Measurements from ENCODE around the gene TRIM10.

The TRIM10 gene

GRCh38 chr6:30160785-30161531 is at the start of gene TRIM10:
Gene TRIM10 (minus strand): TSS chr6:30161211. CDS start chr6:30160858, 353 bp downstream.
- no peaks in the 10 kb centered on the region for H4K20me1 ChIP-seq (ENCODE audit: insufficient read depth, low read length)
- no peak within 1 kb of the TSS for H3K4me3 ChIP-seq (ENCODE audit: low read length)
- 0 out of 2 replicates have a peak, but pooled peaks cover 5% of the 10 kb centered on the region for H3K27me3 ChIP-seq (replicated peaks; ENCODE audit: insufficient read depth, low read length)
- H3K79me2 ChIP-seq (ENCODE audit: low read length), result no peaks in the 10 kb centered on the region
- H3K9me3 ChIP-seq (replicated peaks; ENCODE audit: insufficient read depth, low read length), result no peaks in the 10 kb centered on the region
- peaks cover 4% of the 10 kb centered on the region; the same call in 1 of the 2 replicates for H3F3A ChIP-seq (ENCODE audit: insufficient read depth, low read length)
- no peak within 1 kb of the TSS for H3K4me2 ChIP-seq (ENCODE audit: low read depth, low read length)
- no peak for DNase-seq
- H3K27ac ChIP-seq (ENCODE audit: low read length), result no peak within 1 kb of the TSS
- H3K9me2 ChIP-seq (replicated peaks; ENCODE audit: insufficient read depth, low read length), result no peaks in the 10 kb centered on the region
- peaks cover 5% of the 10 kb centered on the region; the same call in 1 of the 2 replicates for H3K4me1 ChIP-seq (ENCODE audit: low read length)
- no peak within 1 kb of the TSS for H3K9ac ChIP-seq (ENCODE audit: low read length)
- TF ChIP-seq CTCF (IDR thresholded peaks at IDR 0.05; ENCODE audit: low read length), result no peak
- TF ChIP-seq EZH2 (optimal IDR thresholded peaks at IDR 0.05; ENCODE audit: low read depth, low read length), result no peak
- TF ChIP-seq EZH2phosphoT487 (IDR thresholded peaks at IDR 0.05; ENCODE audit: low read length), result no peak
- H3K36me3 ChIP-seq (replicated peaks; ENCODE audit: insufficient read depth, low read length), result no peaks in the 10 kb centered on the region
- H2AFZ ChIP-seq (ENCODE audit: low read length), result no peak within 1 kb of the TSS

- Histone ChIP-seq H3K79me2 (ENCODE audit: low read length) (peaks cover 93% of the 10 kb centered on the region), H2AFZ (ENCODE audit: low read length) (no peak overlapping the region), H3K4me2 (ENCODE audit: low read depth, low read length) (no peak overlapping the region), H3K9me3 (replicated peaks; ENCODE audit: insufficient read depth, low read length) (no peaks in the 10 kb centered on the region), H3K9ac (ENCODE audit: low read length) (no peak overlapping the region), H3F3A (ENCODE audit: insufficient read depth, low read length) (no peaks in the 10 kb centered on the region; the same call in 1 of the 2 replicates), H3K36me3 (replicated peaks; ENCODE audit: insufficient read depth, low read length) (no peaks in the 10 kb centered on the region), H3K27ac (ENCODE audit: low read length) (no peak overlapping the region), H4K20me1 (ENCODE audit: insufficient read depth, low read length) (peaks cover 35% of the 10 kb centered on the region), H3K4me3 (ENCODE audit: low read length) (no peak overlapping the region), H3K9me2 (replicated peaks; ENCODE audit: insufficient read depth, low read length) (no peaks in the 10 kb centered on the region), H3K27me3 (replicated peaks; ENCODE audit: insufficient read depth, low read length) (no peaks in the 10 kb centered on the region), H3K4me1 (ENCODE audit: low read length) (peaks cover 13% of the 10 kb centered on the region; the same call in 1 of the 2 replicates)
- no peak for DNase-seq
- TF ChIP-seq EZH2phosphoT487 (IDR thresholded peaks at IDR 0.05; ENCODE audit: low read length), result no peak
- no peak for TF ChIP-seq CTCF (IDR thresholded peaks at IDR 0.05; ENCODE audit: low read length)
- no peak for TF ChIP-seq EZH2 (optimal IDR thresholded peaks at IDR 0.05; ENCODE audit: low read depth, low read length)
Measured at GRCh38 chr6:30207619-30208295, 46.7 kb upstream of the TRIM10 start.

- Histone ChIP-seq H2AFZ (ENCODE audit: low read length) (no peak overlapping the region), H3K4me1 (ENCODE audit: low read length) (peaks cover 11% of the 10 kb centered on the region; the same call in 1 of the 2 replicates), H3K4me3 (ENCODE audit: low read length) (no peak overlapping the region), H4K20me1 (ENCODE audit: insufficient read depth, low read length) (peaks cover 34% of the 10 kb centered on the region), H3K9me3 (replicated peaks; ENCODE audit: insufficient read depth, low read length) (no peaks in the 10 kb centered on the region), H3K36me3 (replicated peaks; ENCODE audit: insufficient read depth, low read length) (no peaks in the 10 kb centered on the region), H3K27ac (ENCODE audit: low read length) (no peak overlapping the region), H3K9me2 (replicated peaks; ENCODE audit: insufficient read depth, low read length) (no peaks in the 10 kb centered on the region), H3K79me2 (ENCODE audit: low read length) (peaks cover 93% of the 10 kb centered on the region), H3F3A (ENCODE audit: insufficient read depth, low read length) (no peaks in the 10 kb centered on the region; the same call in 1 of the 2 replicates), H3K27me3 (replicated peaks; ENCODE audit: insufficient read depth, low read length) (no peaks in the 10 kb centered on the region), H3K4me2 (ENCODE audit: low read depth, low read length) (no peak overlapping the region), H3K9ac (ENCODE audit: low read length) (no peak overlapping the region)
- no peak for DNase-seq
- no peak for TF ChIP-seq EZH2phosphoT487 (IDR thresholded peaks at IDR 0.05; ENCODE audit: low read length)
- TF ChIP-seq EZH2 (optimal IDR thresholded peaks at IDR 0.05; ENCODE audit: low read depth, low read length), result no peak
- no peak for TF ChIP-seq CTCF (IDR thresholded peaks at IDR 0.05; ENCODE audit: low read length)
Measured at GRCh38 chr6:30206799-30207618, 46.0 kb upstream of the TRIM10 start.

Data from MM.1S (cell line).